Measurements from ENCODE around the gene CCDC88B. TPM values are rescaled to one million over a fixed set of nuclear protein-coding genes. Genes with fewer than 3 reads are reported as not detected.

CCDC88B gene

DNA sequence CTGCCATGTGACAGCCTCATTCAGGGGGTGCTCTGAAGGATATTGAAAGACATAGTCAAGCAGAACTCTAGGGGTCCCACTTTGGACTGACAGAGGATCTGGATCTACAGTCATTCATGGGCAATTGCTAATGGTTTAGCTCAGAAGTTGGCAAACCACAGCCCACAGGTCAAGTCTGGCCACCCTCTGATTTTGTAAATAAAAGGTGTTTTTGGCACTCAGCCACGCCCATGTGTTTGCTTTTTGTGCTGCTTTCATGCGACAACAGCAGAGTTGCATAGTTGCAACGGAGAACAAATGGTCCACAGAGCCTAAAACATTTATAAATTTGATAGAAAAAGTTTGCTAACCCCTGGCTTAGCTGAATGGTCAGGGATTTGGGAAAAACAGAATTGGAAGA is 60.7 kb downstream of the CCDC88B start:
- Histone ChIP-seq H4K8ac (ENCODE audit: low read depth, low read length) (no peak overlapping the region), H3K27ac (ENCODE audit: low read depth, low read length) (no peak overlapping the region), H3K4me1 (ENCODE audit: control insufficient read depth, low read depth, low read length) (peaks cover 1% of the 10 kb centered on the region), H2BK15ac (replicated peaks; ENCODE audit: low read depth) (no peak overlapping the region), H2AK5ac (ENCODE audit: low read length) (no peak overlapping the region), H3K36me3 (ENCODE audit: control insufficient read depth, insufficient read depth, low read length) (no peaks in the 10 kb centered on the region), H4K5ac (ENCODE audit: low read length) (no peak overlapping the region), H3K4ac (ENCODE audit: low read depth, low read length) (no peak overlapping the region), H3K27me3 (ENCODE audit: insufficient read depth, low read length, poor library complexity) (no peaks in the 10 kb centered on the region), H3K79me1 (ENCODE audit: low read length) (no peaks in the 10 kb centered on the region), H3K56ac (ENCODE audit: low read length) (no peak overlapping the region), H3K9ac (ENCODE audit: low read length) (no peak overlapping the region), H3K18ac (ENCODE audit: low read length) (no peak overlapping the region), H3K23ac (ENCODE audit: low read length) (no peak overlapping the region), H3K79me2 (ENCODE audit: control insufficient read depth, insufficient read depth, low read length) (no peaks in the 10 kb centered on the region), H2BK120ac (ENCODE audit: low read depth, low read length) (no peak overlapping the region), H3K4me2 (ENCODE audit: low read length) (no peak overlapping the region), H3K4me3 (ENCODE audit: low read length) (no peak overlapping the region), H2BK5ac (ENCODE audit: low read length) (no peak overlapping the region)
- WGBS (ENCODE audit: extremely low coverage, insufficient coverage, low lambda C conversion rate), result no CpG with 5 or more reads among the region's 3 CpGs
- no peak for DNase-seq

GRCh38 chr11:64401775-64402174 is 61.8 kb downstream of the CCDC88B start:
- Histone ChIP-seq H3K4me3 (ENCODE audit: low read length) (no peak overlapping the region), H4K5ac (ENCODE audit: low read length) (no peak overlapping the region), H3K56ac (ENCODE audit: low read length) (no peak overlapping the region), H3K4me1 (ENCODE audit: control insufficient read depth, low read depth, low read length) (no peaks in the 10 kb centered on the region), H3K4me2 (ENCODE audit: low read length) (no peak overlapping the region), H3K4ac (ENCODE audit: low read depth, low read length) (no peak overlapping the region), H2BK15ac (replicated peaks; ENCODE audit: low read depth) (no peak overlapping the region), H2AK5ac (ENCODE audit: low read length) (no peak overlapping the region), H3K36me3 (ENCODE audit: control insufficient read depth, insufficient read depth, low read length) (no peaks in the 10 kb centered on the region), H2BK120ac (ENCODE audit: low read depth, low read length) (no peak overlapping the region), H3K79me2 (ENCODE audit: control insufficient read depth, insufficient read depth, low read length) (no peaks in the 10 kb centered on the region), H3K23ac (ENCODE audit: low read length) (no peak overlapping the region), H2BK5ac (ENCODE audit: low read length) (no peak overlapping the region), H3K27ac (ENCODE audit: low read depth, low read length) (no peak overlapping the region), H3K9ac (ENCODE audit: low read length) (no peak overlapping the region), H3K27me3 (ENCODE audit: insufficient read depth, low read length, poor library complexity) (no peaks in the 10 kb centered on the region), H3K79me1 (ENCODE audit: low read length) (no peaks in the 10 kb centered on the region), H3K18ac (ENCODE audit: low read length) (no peak overlapping the region), H4K8ac (ENCODE audit: low read depth, low read length) (no peak overlapping the region)
- WGBS (ENCODE audit: extremely low coverage, insufficient coverage, low lambda C conversion rate), result no CpG with 5 or more reads among the region's 7 CpGs
- no peak for DNase-seq

DNA sequence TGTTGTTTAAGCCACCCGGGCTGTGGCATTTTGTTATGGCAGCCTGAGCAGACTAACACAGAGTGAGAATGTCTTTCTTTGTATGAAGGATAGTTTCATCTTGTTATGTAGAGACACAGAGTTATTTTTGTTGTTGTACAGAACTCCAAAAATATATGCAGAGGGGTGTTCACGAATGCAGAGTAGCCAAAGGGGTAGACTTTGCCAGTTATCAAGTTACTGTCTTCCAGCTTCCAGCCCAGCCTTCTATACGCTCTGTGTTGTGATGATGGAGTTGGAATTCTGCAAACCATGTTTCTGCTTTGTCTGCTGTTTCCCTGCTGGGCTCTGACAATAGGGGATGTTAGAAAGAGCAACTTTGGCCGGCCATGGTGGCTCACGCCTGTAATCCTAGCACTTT is 63.1 kb downstream of the CCDC88B start:
- Histone ChIP-seq H3K27ac (ENCODE audit: low read depth, low read length) (no peak overlapping the region), H2BK15ac (replicated peaks; ENCODE audit: low read depth) (no peak overlapping the region), H3K79me2 (ENCODE audit: control insufficient read depth, insufficient read depth, low read length) (no peaks in the 10 kb centered on the region), H3K36me3 (ENCODE audit: control insufficient read depth, insufficient read depth, low read length) (no peaks in the 10 kb centered on the region), H3K23ac (ENCODE audit: low read length) (no peak overlapping the region), H3K56ac (ENCODE audit: low read length) (no peak overlapping the region), H3K4me3 (ENCODE audit: low read length) (no peak overlapping the region), H3K4me2 (ENCODE audit: low read length) (no peak overlapping the region), H3K79me1 (ENCODE audit: low read length) (no peaks in the 10 kb centered on the region), H3K4me1 (ENCODE audit: control insufficient read depth, low read depth, low read length) (no peaks in the 10 kb centered on the region), H3K18ac (ENCODE audit: low read length) (no peak overlapping the region), H2BK120ac (ENCODE audit: low read depth, low read length) (no peak overlapping the region), H3K27me3 (ENCODE audit: insufficient read depth, low read length, poor library complexity) (no peaks in the 10 kb centered on the region), H4K5ac (ENCODE audit: low read length) (no peak overlapping the region), H4K8ac (ENCODE audit: low read depth, low read length) (no peak overlapping the region), H2AK5ac (ENCODE audit: low read length) (no peak overlapping the region), H2BK5ac (ENCODE audit: low read length) (no peak overlapping the region), H3K9ac (ENCODE audit: low read length) (no peak overlapping the region), H3K4ac (ENCODE audit: low read depth, low read length) (no peak overlapping the region)
- DNase-seq, result no peak
- WGBS (ENCODE audit: extremely low coverage, insufficient coverage, low lambda C conversion rate), result no CpG with 5 or more reads among the region's 5 CpGs

GRCh38 chr11:64406221-64406946 is 66.4 kb downstream of the CCDC88B start:
- Histone ChIP-seq H4K5ac (ENCODE audit: low read length) (no peak overlapping the region), H3K27ac (ENCODE audit: low read depth, low read length) (peak overlapping the region; percentile 5), H2BK15ac (replicated peaks; ENCODE audit: low read depth) (no peak overlapping the region), H2BK5ac (ENCODE audit: low read length) (no peak overlapping the region), H3K36me3 (ENCODE audit: control insufficient read depth, insufficient read depth, low read length) (no peaks in the 10 kb centered on the region), H2AK5ac (ENCODE audit: low read length) (no peak overlapping the region), H4K8ac (ENCODE audit: low read depth, low read length) (no peak overlapping the region), H2BK120ac (ENCODE audit: low read depth, low read length) (no peak overlapping the region), H3K56ac (ENCODE audit: low read length) (no peak overlapping the region), H3K4me3 (ENCODE audit: low read length) (no peak overlapping the region), H3K23ac (ENCODE audit: low read length) (no peak overlapping the region), H3K27me3 (ENCODE audit: insufficient read depth, low read length, poor library complexity) (no peaks in the 10 kb centered on the region), H3K9ac (ENCODE audit: low read length) (no peak overlapping the region), H3K4me1 (ENCODE audit: control insufficient read depth, low read depth, low read length) (no peaks in the 10 kb centered on the region), H3K4me2 (ENCODE audit: low read length) (no peak overlapping the region), H3K79me2 (ENCODE audit: control insufficient read depth, insufficient read depth, low read length) (no peaks in the 10 kb centered on the region), H3K18ac (ENCODE audit: low read length) (no peak overlapping the region), H3K79me1 (ENCODE audit: low read length) (no peaks in the 10 kb centered on the region), H3K4ac (ENCODE audit: low read depth, low read length) (no peak overlapping the region)
- no CpG with 5 or more reads among the region's 10 CpGs for WGBS (ENCODE audit: extremely low coverage, insufficient coverage, low lambda C conversion rate)
- peak; percentile 54 for DNase-seq

Small RNA genes lying within 50 kb of the gene (small RNA-seq; reads per million reads assigned to genes)
- gene MIR1237 (ENCODE audit: insufficient read depth) (0.72 reads per million), gene MIR7155 (ENCODE audit: insufficient read depth) (1.1 reads per million), gene RF00019 (ENCODE audit: insufficient read depth) (not detected)

All from mesendoderm (in vitro differentiated cells).